IMR-90 (cell line): ENCODE results near the gene MLIP. TPM values are rescaled to one million over a fixed set of nuclear protein-coding genes. Genes with fewer than 3 reads are reported as not detected.

ENCODE experiments used
- ATAC-seq: fragments of 200-7000 bp; cut with Tn5 transposase; 2 replicates; pipeline ENCODE4 v1.9.1; 2020; ENCODE audit warnings: low read depth, mild to moderate bottlenecking, moderate library complexity
- BruUV-seq: library from RNA; stranded (reverse); fragments of 400-500 nt; replicated peaks from 2 replicates; lab custom pipeline; 2021; lab: Mats Ljungman, UMichigan
- CTCF ChIA-PET: fragments of 300-600 bp; formaldehyde crosslinking; extraction: SDS; loops from one replicate; lab custom pipeline; 2021; ENCODE audit warnings: antibody characterized with exemption; lab: Yijun Ruan, JAX
- POLR2A ChIA-PET: fragments of 300-600 bp; sonication (Branson Sonifier 250); formaldehyde crosslinking; loops from one replicate; lab custom pipeline; 2022; ENCODE audit warnings: antibody characterized with exemption; ENCODE audit not compliant: unreplicated experiment; lab: Charles Lee
- DNase-seq: peaks from one replicate; pipeline ENCODE4 v3.0.0; 2013
- H2AFZ ChIP-seq: replicated peaks from 2 replicates; pipeline ENCODE3; 2013; ENCODE audit warnings: low read length, mild to moderate bottlenecking; ENCODE audit not compliant: poor library complexity
- H2AK5ac ChIP-seq: 2 replicates; pipeline ENCODE4 v1.6.1; 2013; ENCODE audit warnings: low read depth, low read length, inconsistent platforms
- H2AK9ac ChIP-seq: replicated peaks from 2 replicates; pipeline ENCODE3; 2013; ENCODE audit warnings: mild to moderate bottlenecking, low read depth, low read length, moderate library complexity; ENCODE audit not compliant: poor library complexity
- H2BK120ac ChIP-seq: 2 replicates; pipeline ENCODE4 v1.6.1; 2013; ENCODE audit warnings: low read depth, low read length, inconsistent platforms
- H2BK15ac ChIP-seq: 3 replicates; pipeline ENCODE4 v1.6.1; 2013; ENCODE audit warnings: low read depth, low read length, inconsistent platforms
- H2BK20ac ChIP-seq: 2 replicates; pipeline ENCODE4 v1.6.1; 2013; ENCODE audit warnings: low read depth, mild to moderate bottlenecking, inconsistent platforms, low read length, moderate library complexity
- H2BK5ac ChIP-seq: 2 replicates; pipeline ENCODE4 v1.6.1; 2013; ENCODE audit warnings: mild to moderate bottlenecking, low read depth, low read length, inconsistent platforms; ENCODE audit not compliant: poor library complexity, severe bottlenecking
- H3K14ac ChIP-seq: replicated peaks from 2 replicates; pipeline ENCODE4 v1.6.1; 2013; ENCODE audit warnings: low read depth, low read length, inconsistent platforms
- H3K18ac ChIP-seq: 2 replicates; pipeline ENCODE4 v1.6.1; 2013; ENCODE audit warnings: low read depth, low read length, control low read depth
- H3K23ac ChIP-seq: 2 replicates; pipeline ENCODE4 v1.6.1; 2013; ENCODE audit warnings: low read depth, low read length, inconsistent platforms
- H3K27ac ChIP-seq: 2 replicates; pipeline ENCODE4 v1.5.1; 2013; ENCODE audit warnings: mild to moderate bottlenecking, control low read depth, low read length; ENCODE audit not compliant: insufficient read depth
- H3K27me3 ChIP-seq: 2 replicates; pipeline ENCODE4 v1.6.1; 2013; ENCODE audit warnings: low read length; ENCODE audit not compliant: control insufficient read depth, insufficient read depth
- H3K36me3 ChIP-seq: 2 replicates; pipeline ENCODE4 v1.6.1; 2013; ENCODE audit warnings: low read length, mixed read lengths; ENCODE audit not compliant: control insufficient read depth, insufficient read depth
- H3K4ac ChIP-seq: 2 replicates; pipeline ENCODE4 v1.6.1; 2013; ENCODE audit warnings: low read depth, low read length, inconsistent platforms
- H3K4me1 ChIP-seq: 2 replicates; pipeline ENCODE4 v1.6.1; 2013; ENCODE audit warnings: low read length, mixed read lengths; ENCODE audit not compliant: control insufficient read depth, insufficient read depth
- H3K4me2 ChIP-seq: 2 replicates; pipeline ENCODE4 v1.6.1; 2013; ENCODE audit warnings: low read depth, mild to moderate bottlenecking, control low read depth, low read length, moderate library complexity
- H3K4me3 ChIP-seq: 2 replicates; pipeline ENCODE4 v1.5.1; 2013; ENCODE audit warnings: low read depth, mild to moderate bottlenecking, control low read depth, low read length, moderate library complexity; ENCODE audit not compliant: insufficient read depth
- H3K56ac ChIP-seq: 2 replicates; pipeline ENCODE4 v1.6.1; 2013; ENCODE audit warnings: low read length, inconsistent platforms; ENCODE audit not compliant: insufficient read depth; ENCODE audit errors: extremely low read depth
- H3K79me1 ChIP-seq, 2 experiments: 2 replicates each; pipeline ENCODE4 v1.6.1; 2013; ENCODE audit warnings: low read length in 2 of 2, inconsistent platforms in 1 of 2, low read depth in 1 of 2
- H3K9ac ChIP-seq: 2 replicates; pipeline ENCODE4 v1.6.1; 2013; ENCODE audit warnings: low read depth, low read length, control low read depth
- H3K9me1 ChIP-seq: 2 replicates; pipeline ENCODE4 v1.6.1; 2013; ENCODE audit warnings: low read length, inconsistent platforms; ENCODE audit not compliant: insufficient read depth
- H3K9me3 ChIP-seq: 2 replicates; pipeline ENCODE4 v1.6.1; 2013; ENCODE audit warnings: low read length; ENCODE audit not compliant: control insufficient read depth, insufficient read depth
- H4K20me1 ChIP-seq: 2 replicates; pipeline ENCODE4 v1.6.1; 2013; ENCODE audit warnings: low read length, inconsistent platforms; ENCODE audit not compliant: insufficient read depth
- H4K5ac ChIP-seq: 2 replicates; pipeline ENCODE4 v1.6.1; 2013; ENCODE audit warnings: mild to moderate bottlenecking, low read depth, low read length, control low read depth
- H4K8ac ChIP-seq, 2 experiments: 2 replicates each; pipeline ENCODE4 v1.6.1; 2013; ENCODE audit warnings: low read depth in 2 of 2, low read length in 2 of 2, control low read depth in 1 of 2, inconsistent platforms in 1 of 2
- H4K91ac ChIP-seq: 2 replicates; pipeline ENCODE4 v1.6.1; 2013; ENCODE audit warnings: low read depth, low read length, inconsistent platforms; ENCODE audit not compliant: insufficient read depth
- BHLHE40 ChIP-seq: fragments of 150-350 bp; IDR thresholded peaks from 2 replicates; pipeline ENCODE4 v1.6.1; 2016; ENCODE audit warnings: mild to moderate bottlenecking, low read depth, low read length
- CEBPB ChIP-seq: IDR thresholded peaks from 2 replicates; pipeline ENCODE4 v1.6.1; 2012; ENCODE audit warnings: low read depth, low read length, improper control_type of control experiment
- CHD1 ChIP-seq: IDR thresholded peaks from 2 replicates; pipeline ENCODE4 v1.6.1; 2012; ENCODE audit warnings: low read depth, low read length, improper control_type of control experiment
- CTCF ChIP-seq: conservative IDR thresholded peaks from 2 replicates; pipeline ENCODE4 v1.5.1; 2012; ENCODE audit warnings: mild to moderate bottlenecking, low read depth, low read length, improper control_type of control experiment
- FOS ChIP-seq: fragments of 150-350 bp; IDR thresholded peaks from 2 replicates; pipeline ENCODE4 v1.6.1; 2016; ENCODE audit warnings: low read depth, low read length
- MAFK ChIP-seq: IDR thresholded peaks from 2 replicates; pipeline ENCODE4 v1.6.1; 2012; ENCODE audit warnings: low read depth, low read length, improper control_type of control experiment
- MAZ ChIP-seq: IDR thresholded peaks from 2 replicates; pipeline ENCODE4 v1.6.1; 2012; ENCODE audit warnings: low read depth, mild to moderate bottlenecking, low read length, improper control_type of control experiment, moderate library complexity, borderline replicate concordance
- MXI1 ChIP-seq: IDR thresholded peaks from 2 replicates; pipeline ENCODE4 v1.6.1; 2012; ENCODE audit warnings: low read depth, mild to moderate bottlenecking, low read length, moderate library complexity, borderline replicate concordance
- NFE2L2 ChIP-seq: fragments of 150-350 bp; IDR thresholded peaks from 2 replicates; pipeline ENCODE4 v1.6.1; 2016; ENCODE audit warnings: low read depth, mild to moderate bottlenecking, low read length
- POLR2A ChIP-seq: IDR thresholded peaks from 2 replicates; pipeline ENCODE4 v1.6.1; 2012; ENCODE audit warnings: mild to moderate bottlenecking, low read depth, low read length
- RAD21 ChIP-seq: IDR thresholded peaks from 2 replicates; pipeline ENCODE4 v1.6.1; 2012; ENCODE audit warnings: low read length, improper control_type of control experiment
- RCOR1 ChIP-seq: IDR thresholded peaks from 2 replicates; pipeline ENCODE4 v1.6.1; 2012; ENCODE audit warnings: mild to moderate bottlenecking, low read length, improper control_type of control experiment; ENCODE audit not compliant: insufficient replicate concordance
- RFX5 ChIP-seq: IDR thresholded peaks from 2 replicates; pipeline ENCODE4 v1.8.0; 2012; ENCODE audit warnings: low read depth, mild to moderate bottlenecking, low read length, moderate library complexity
- SMC3 ChIP-seq: fragments of 150-350 bp; IDR thresholded peaks from 2 replicates; pipeline ENCODE4 v1.6.1; 2016; ENCODE audit warnings: low read depth, mild to moderate bottlenecking, antibody characterized with exemption, low read length, moderate library complexity
- USF2 ChIP-seq: fragments of 150-350 bp; IDR thresholded peaks from 2 replicates; pipeline ENCODE4 v1.6.1; 2017; ENCODE audit warnings: mild to moderate bottlenecking, antibody characterized with exemption, low read length, low read depth
- WGBS, 2 experiments: methylation state at CpG; one replicate each; pipeline versions ENCODE4 v1.1.5 to v1.1.7; 2013; ENCODE audit warnings: missing lambda C conversion rate in 2 of 2; ENCODE audit not compliant: insufficient read length in 1 of 2; ENCODE audit errors: extremely low coverage in 2 of 2; 5-methylcytosine and 5-hydroxymethylcytosine counted together
- dilution Hi-C: fragments of 300-500 bp; cut with HindIII; formaldehyde crosslinking; loops from one replicate; pipeline ENCODE4 v1.14.3; 2018; ENCODE audit warnings: low sequenced_read_pairs; ENCODE audit not compliant: unreplicated experiment
- in situ Hi-C: fragments of 300-500 bp; cut with MboI; formaldehyde crosslinking; loops from 3 replicates; pipeline ENCODE4 v1.14.3; 2019; ENCODE audit warnings: low sequenced_read_pairs, inconsistent platforms, mixed read lengths
- intact Hi-C: fragments of 100-400 bp; cut with micrococcal nuclease; formaldehyde crosslinking; loops from 2 replicates; pipeline ENCODE4 v1.10.0; 2022
- polyA plus RNA-seq, 3 experiments: library from polyadenylated mRNA; depleted of rRNA; stranded (reverse); fragments of >200 nt; gene quantifications; 2 replicates each; pipeline ENCODE4 v1.2.3, GENCODE V29; 2012; ENCODE audit warnings: low replicate concordance in 1 of 3
- total RNA-seq: library from RNA; depleted of rRNA; stranded (reverse); fragments of >200 nt; gene quantifications from 2 replicates; pipeline ENCODE4 v1.2.3, GENCODE V29; 2012
- TF ChIP-seq, protein P1 (sequence below): fragments of 150-350 bp; IDR thresholded peaks from 2 replicates; pipeline ENCODE4 v1.6.1; 2016; ENCODE audit warnings: low read depth, mild to moderate bottlenecking, low read length, moderate library complexity, borderline replicate concordance

The MLIP gene
- total and polyA plus RNA-seq, 2 of the 4 experiments (the other 2 are of a cell fraction): not detected

GRCh38 chr6:54264581-54265272 is 153.5 kb downstream of the MLIP start:
- intact Hi-C loops (loop anchor here (10.0 kb wide), 1 partner anchor 430 kb away; no protein-coding TSS in a partner anchor), in situ Hi-C loops (loop anchor here (5.0 to 25.0 kb wide), 2 partner anchors 277 to 798 kb away; no protein-coding TSS in a partner anchor), dilution Hi-C loops (no loop called here)
- Histone ChIP-seq H3K27me3 (no peaks in the 10 kb centered on the region), H3K9me1 (no peaks in the 10 kb centered on the region), H3K18ac (no peak overlapping the region), H3K79me1 (no peaks in the 10 kb centered on the region), H3K56ac (no peak overlapping the region), H4K91ac (no peak overlapping the region), H3K4ac (no peak overlapping the region), H3K4me2 (no peak overlapping the region), H2BK20ac (no peak overlapping the region), H3K23ac (no peak overlapping the region), H2AK5ac (no peak overlapping the region), H3K36me3 (no peaks in the 10 kb centered on the region), H3K14ac (no peak overlapping the region), H3K9ac (no peak overlapping the region), H2BK15ac (no peak overlapping the region), H2BK120ac (no peak overlapping the region), H3K27ac (no peak overlapping the region), H3K4me1 (no peaks in the 10 kb centered on the region), H4K20me1 (no peaks in the 10 kb centered on the region), H3K4me3 (no peak overlapping the region), H2BK5ac (no peak overlapping the region), H4K5ac (no peak overlapping the region), H2AFZ (no peak overlapping the region), H3K9me3 (no peaks in the 10 kb centered on the region), H2AK9ac (no peak overlapping the region), H4K8ac (no peak overlapping the region)
- POLR2A ChIA-PET: no interaction called here
- CTCF ChIA-PET: no interaction called here
- no peak for ATAC-seq
- WGBS, 2 experiments: 100% methylated on average over 2 of the region's 4 CpGs; no CpG with 5 or more reads in 1 of the 2 experiments
- no TSS peak for BruUV-seq
- DNase-seq: peak; percentile 49
- TF ChIP-seq CEBPB: no peak
- TF ChIP-seq RAD21: no peak
- no peak for TF ChIP-seq RFX5
- TF ChIP-seq CTCF: no peak
- TF ChIP-seq MAZ: no peak
- TF ChIP-seq CHD1: no peak
- TF ChIP-seq POLR2A: no peak
- TF ChIP-seq, protein P1, sequence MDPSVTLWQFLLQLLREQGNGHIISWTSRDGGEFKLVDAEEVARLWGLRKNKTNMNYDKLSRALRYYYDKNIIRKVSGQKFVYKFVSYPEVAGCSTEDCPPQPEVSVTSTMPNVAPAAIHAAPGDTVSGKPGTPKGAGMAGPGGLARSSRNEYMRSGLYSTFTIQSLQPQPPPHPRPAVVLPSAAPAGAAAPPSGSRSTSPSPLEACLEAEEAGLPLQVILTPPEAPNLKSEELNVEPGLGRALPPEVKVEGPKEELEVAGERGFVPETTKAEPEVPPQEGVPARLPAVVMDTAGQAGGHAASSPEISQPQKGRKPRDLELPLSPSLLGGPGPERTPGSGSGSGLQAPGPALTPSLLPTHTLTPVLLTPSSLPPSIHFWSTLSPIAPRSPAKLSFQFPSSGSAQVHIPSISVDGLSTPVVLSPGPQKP: no peak
- no peak for TF ChIP-seq MAFK
- TF ChIP-seq SMC3: no peak
- no peak for TF ChIP-seq FOS
- TF ChIP-seq USF2: no peak
- no peak for TF ChIP-seq BHLHE40
- TF ChIP-seq RCOR1: no peak
- TF ChIP-seq MXI1: no peak
- TF ChIP-seq NFE2L2: no peak
